Measurements from ENCODE around the gene CCDC47. TPM values are rescaled to one million over a fixed set of nuclear protein-coding genes. Genes with fewer than 3 reads are reported as not detected.

The CCDC47 gene
- total and polyA plus RNA-seq, 2 donors (not counting 1 experiment from before 2014, with no cell fraction given), result 7.4 to 39.7 TPM

GRCh38 chr17:63704836-63705235 is 68.6 kb downstream of the CCDC47 start:
- POLR2A ChIA-PET, result interaction anchor here (0.7 kb wide), 1 partner anchor 38 kb away, joined by 3 read pairs; no protein-coding TSS in a partner anchor
- DNase-seq (no peak), ATAC-seq (ENCODE audit: low read depth) (no peak)
- Histone ChIP-seq H3K9ac (ENCODE audit: low read length) (no peak overlapping the region), H3K27ac (ENCODE audit: low read length in 2 of 2) (peak overlapping the region in 1 of 2 donors; percentile 75), H3K36me3 (replicated peaks in 1 of 2; ENCODE audit: control extremely low read depth in 1 of 2, control insufficient read depth in 1 of 2, extremely low read depth in 1 of 2, insufficient read depth in 2 of 2, low read length in 1 of 2) (peaks cover 0 to 29% of the 10 kb centered on the region in 2 experiments), H4K20me1 (ENCODE audit: control insufficient read depth, insufficient read depth, low read length, poor library complexity, severe bottlenecking) (peaks cover 16% of the 10 kb centered on the region), H3K27me3 (replicated peaks in 1 of 4; ENCODE audit: control extremely low read depth in 1 of 4, control insufficient read depth in 3 of 4, insufficient read depth in 4 of 4, low read length in 3 of 4) (no peaks in the 10 kb centered on the region), H3K4me3 (ENCODE audit: control extremely low read depth in 1 of 5, extremely low read depth in 1 of 5, insufficient read depth in 1 of 5, low read depth in 2 of 5, low read length in 4 of 5) (no peak overlapping the region), H3K4me1 (ENCODE audit: control insufficient read depth in 2 of 2, insufficient read depth in 2 of 2, low read length in 2 of 2) (peaks cover 55 to 62% of the 10 kb centered on the region in 2 donors), H3K9me3 (ENCODE audit: control extremely low read depth in 1 of 3, control insufficient read depth in 2 of 3, insufficient read depth in 1 of 3, low read length in 2 of 3) (peaks cover 0 to 6% (median 0%) of the 10 kb centered on the region in 3 donors), H3K79me2 (ENCODE audit: control insufficient read depth, insufficient read depth, low read length) (peaks cover 47% of the 10 kb centered on the region), H3K4me2 (replicated peaks; ENCODE audit: low read depth, low read length, poor library complexity, severe bottlenecking) (no peak overlapping the region), H2AFZ (ENCODE audit: insufficient read depth, low read depth, low read length, poor library complexity, severe bottlenecking) (no peak overlapping the region)
- TF ChIP-seq CTCF (IDR thresholded peaks at IDR 0.05) (no peak), EZH2 (IDR thresholded peaks at IDR 0.05; ENCODE audit: borderline replicate concordance, insufficient read depth, low read depth, low read length, poor library complexity, severe bottlenecking) (no peak)
- peaks cover 70% of the 10 kb centered on the region for H3K4me1 Mint-ChIP-seq
- intact Hi-C loops (cut with micrococcal nuclease), result loop anchor here (5.0 kb wide), 1 partner anchor 802 kb away; the partner anchor contains the start of genes CEP95 and DDX5
- H3K27ac Mint-ChIP-seq, result peak overlapping the region; percentile 92
- H3K27me3 Mint-ChIP-seq, result no peaks in the 10 kb centered on the region
- CTCF ChIA-PET, result interaction anchor here (1.5 kb wide), 1 partner anchor 10 kb away, joined by 5 read pairs; no protein-coding TSS in a partner anchor
- H3K4me3 Mint-ChIP-seq, result no peak overlapping the region
- 96% methylated on average over 9 of the region's 9 CpGs for WGBS (ENCODE audit: insufficient coverage)
- H3K9me3 Mint-ChIP-seq (ENCODE audit: insufficient read depth), result no peaks in the 10 kb centered on the region

GRCh38 chr17:63704259-63704576 is 69.2 kb downstream of the CCDC47 start:
- no peak for DNase-seq
- intact Hi-C loops (cut with micrococcal nuclease), result loop anchor here (5.0 kb wide), 1 partner anchor 803 kb away; the partner anchor contains the start of genes CEP95 and DDX5
- CTCF ChIA-PET, result interaction anchor here (1.3 kb wide), 1 partner anchor 8 kb away, joined by 3 read pairs; no protein-coding TSS in a partner anchor

More at GRCh38 chr17:63704259-63704576, 69.2 kb downstream of the CCDC47 start:
- Histone ChIP-seq H3K9me3 (ENCODE audit: control extremely low read depth in 1 of 3, control insufficient read depth in 2 of 3, insufficient read depth in 1 of 3, low read length in 2 of 3) (peaks cover 0 to 6% (median 0%) of the 10 kb centered on the region in 3 donors), H3K9ac (ENCODE audit: low read length) (no peak overlapping the region), H3K4me1 (ENCODE audit: control insufficient read depth in 2 of 2, insufficient read depth in 2 of 2, low read length in 2 of 2) (peaks cover 55 to 62% of the 10 kb centered on the region in 2 donors), H4K20me1 (ENCODE audit: control insufficient read depth, insufficient read depth, low read length, poor library complexity, severe bottlenecking) (peaks cover 16% of the 10 kb centered on the region), H2AFZ (ENCODE audit: insufficient read depth, low read depth, low read length, poor library complexity, severe bottlenecking) (no peak overlapping the region), H3K4me3 (ENCODE audit: control extremely low read depth in 1 of 5, extremely low read depth in 1 of 5, insufficient read depth in 1 of 5, low read depth in 2 of 5, low read length in 4 of 5) (no peak overlapping the region), H3K79me2 (ENCODE audit: control insufficient read depth, insufficient read depth, low read length) (peaks cover 44% of the 10 kb centered on the region), H3K36me3 (replicated peaks in 1 of 2; ENCODE audit: control extremely low read depth in 1 of 2, control insufficient read depth in 1 of 2, extremely low read depth in 1 of 2, insufficient read depth in 2 of 2, low read length in 1 of 2) (peaks cover 0 to 26% of the 10 kb centered on the region in 2 experiments), H3K27me3 (replicated peaks in 1 of 4; ENCODE audit: control extremely low read depth in 1 of 4, control insufficient read depth in 3 of 4, insufficient read depth in 4 of 4, low read length in 3 of 4) (no peaks in the 10 kb centered on the region), H3K4me2 (replicated peaks; ENCODE audit: low read depth, low read length, poor library complexity, severe bottlenecking) (peak overlapping the region; percentile 99), H3K27ac (ENCODE audit: low read length in 2 of 2) (peak overlapping the region in 1 of 2 donors; percentile 32)
- Mint-ChIP-seq H3K9me3 (ENCODE audit: insufficient read depth) (no peaks in the 10 kb centered on the region), H3K27ac (peak overlapping the region; percentile 88), H3K4me3 (no peak overlapping the region), H3K4me1 (peaks cover 65% of the 10 kb centered on the region), H3K27me3 (no peaks in the 10 kb centered on the region)
- ATAC-seq (ENCODE audit: low read depth), result no peak
- POLR2A ChIA-PET, result interaction anchor here (0.7 kb wide), 1 partner anchor 37 kb away, joined by 3 read pairs; no protein-coding TSS in a partner anchor
- WGBS (ENCODE audit: insufficient coverage), result 98% methylated on average over 9 of the region's 11 CpGs
- TF ChIP-seq CTCF (IDR thresholded peaks at IDR 0.05), result no peak

All from B cell (primary cell).